ENCODE results near the gene MGRN1. TPM values are rescaled to one million over a fixed set of nuclear protein-coding genes. Genes with fewer than 3 reads are reported as not detected.
A peak's percentile ranks its signal among the peaks of the same experiment; 100 is the strongest.

Gene MGRN1
- polyA plus RNA-seq, 1 donor from 2014 or later, result 35.9 TPM

- TF ChIP-seq REST (IDR thresholded peaks at IDR 0.05; ENCODE audit: borderline replicate concordance), result peak; percentile 49
These were observed 9.8 kb upstream of the MGRN1 start, which contains the start of gene UBALD1 (continued) for GRCh38 chr16:4614571-4615383.

- peaks cover 6% of the 10 kb centered on the region for H4K20me1 ChIP-seq (ENCODE audit: insufficient read depth)
- H3K4me3 ChIP-seq (ENCODE audit: low read length), result peak overlapping the region; percentile 90
- peak overlapping the region; percentile 93 for H3K27ac ChIP-seq (ENCODE audit: low read length)
- no peaks in the 10 kb centered on the region for H3K9me3 ChIP-seq (ENCODE audit: low read length)
- H3K27me3 ChIP-seq (ENCODE audit: insufficient read depth, low read depth, low read length), result no peaks in the 10 kb centered on the region
- H3K79me2 ChIP-seq (replicated peaks; ENCODE audit: insufficient read depth, low read length), result peaks cover 13% of the 10 kb centered on the region
- H3F3A ChIP-seq (ENCODE audit: insufficient read depth, low read length, poor library complexity, severe bottlenecking), result no peaks in the 10 kb centered on the region
- peak overlapping the region; percentile 55 for H3K4me2 ChIP-seq (ENCODE audit: low read length)
- H3K9me2 ChIP-seq (ENCODE audit: insufficient read depth, low read length), result no peaks in the 10 kb centered on the region
- TF ChIP-seq SMC3 (conservative IDR thresholded peaks at IDR 0.05; ENCODE audit: poor library complexity) (no peak), EZH2 (IDR thresholded peaks at IDR 0.05; ENCODE audit: borderline replicate concordance, insufficient read depth, low read length, poor library complexity, severe bottlenecking) (no peak), POLR2AphosphoS5 (IDR thresholded peaks at IDR 0.05) (no peak), CTCF (IDR thresholded peaks at IDR 0.05; ENCODE audit: poor library complexity, severe bottlenecking) (no peak), REST (IDR thresholded peaks at IDR 0.05; ENCODE audit: borderline replicate concordance) (no peak), RAD21 (conservative IDR thresholded peaks at IDR 0.05) (no peak), MXI1 (conservative IDR thresholded peaks at IDR 0.05; ENCODE audit: poor library complexity, severe bottlenecking) (no peak), EP300 (conservative IDR thresholded peaks at IDR 0.05; ENCODE audit: poor library complexity, severe bottlenecking) (no peak), TAF1 (IDR thresholded peaks at IDR 0.05; ENCODE audit: low read depth) (no peak)
- no peaks in the 10 kb centered on the region for H3K36me3 ChIP-seq (ENCODE audit: insufficient read depth, low read length)
- peak overlapping the region; percentile 51 for H2AFZ ChIP-seq (ENCODE audit: low read depth, low read length)
- H3K9ac ChIP-seq (ENCODE audit: low read length), result peak overlapping the region; percentile 91
These were observed 9.1 kb upstream of the MGRN1 start for GRCh38 chr16:4615384-4616046.

All from neural cell (in vitro differentiated cells).